Ishikawa (cell line): ENCODE data around the gene MORC3.

ENCODE experiments used
- CEBPB ChIP-seq: IDR thresholded peaks from 2 replicates; pipeline ENCODE4 v1.6.1; 2012
- CREB1 ChIP-seq: IDR thresholded peaks from 2 replicates; pipeline ENCODE4 v1.6.1; 2012; ENCODE audit warnings: low read depth
- RAD21 ChIP-seq: IDR thresholded peaks from 2 replicates; pipeline ENCODE4 v1.6.1; 2012; ENCODE audit warnings: low read depth
- TEAD4 ChIP-seq: IDR thresholded peaks from 2 replicates; pipeline ENCODE4 v1.6.1; 2012
- USF1 ChIP-seq: IDR thresholded peaks from 2 replicates; pipeline ENCODE4 v1.6.1; 2012

- TF ChIP-seq USF1 (no peak), CEBPB (no peak), RAD21 (no peak), TEAD4 (no peak), CREB1 (no peak)
Observed at GRCh38 chr21:36425286-36425685, 105.3 kb downstream of the MORC3 start.
